A549 (cell line): ENCODE data around the gene KAT6B. TPM values are rescaled to one million over a fixed set of nuclear protein-coding genes. Genes with fewer than 3 reads are reported as not detected.

ENCODE experiments used
- ATAC-seq, 2 experiments: fragments of 200-7000 bp in 1 of 2; fragments of >200 bp in 1 of 2; cut with Nextera tagmentation in 1 of 2; cut with Tn5 transposase in 1 of 2; 3 replicates each; pipeline versions ENCODE4 v1.8.0 to v1.9.1; 2018 to 2020; ENCODE audit warnings: mild to moderate bottlenecking in 1 of 2, moderate library complexity in 1 of 2
- CTCF ChIA-PET: fragments of 300-600 bp; sonication (Branson Sonifier 250); formaldehyde crosslinking; extraction: SDS; loops from one replicate; lab custom pipeline; 2021; ENCODE audit warnings: antibody characterized with exemption, inconsistent platforms; lab: Yijun Ruan, JAX
- POLR2A ChIA-PET: fragments of 350-600 bp; formaldehyde crosslinking; extraction: SDS; loops from one replicate; lab custom pipeline; 2021; ENCODE audit warnings: antibody characterized with exemption, inconsistent platforms; lab: Yijun Ruan, JAX
- DNase-seq, 2 experiments: peaks; one replicate each; pipeline versions ENCODE4 v3.0.0 to v3.0.0-alpha.2; 2011 to 2016; ENCODE audit warnings: low read depth in 1 of 2, low spot score in 1 of 2
- FAIRE-seq: peaks from 2 replicates; lab custom pipeline; 2011; peaks lifted over from hg19 to GRCh38; lab: Jason Lieb, UNC
- H3K27ac ChIP-seq, 2 experiments: fragments of >200 bp; sonication (Bioruptor Twin); formaldehyde crosslinking; 3 replicates each; pipeline ENCODE4 v1.5.1; 2016 to 2017
- H3K4me1 ChIP-seq: fragments of >200 bp; sonication (Bioruptor Twin); formaldehyde crosslinking; 3 replicates; pipeline ENCODE4 v1.6.1; 2016
- H3K4me2 ChIP-seq: fragments of >200 bp; sonication (Bioruptor Twin); formaldehyde crosslinking; 3 replicates; pipeline ENCODE4 v1.6.1; 2016
- H3K4me3 ChIP-seq: fragments of >200 bp; sonication (Bioruptor Twin); formaldehyde crosslinking; 3 replicates; pipeline ENCODE4 v1.5.1; 2016
- H3K9me3 ChIP-seq: fragments of >200 bp; sonication (Bioruptor Twin); formaldehyde crosslinking; 3 replicates; pipeline ENCODE4 v1.6.1; 2016
- BCL3 ChIP-seq: fragments of >200 bp; sonication (Bioruptor Twin); formaldehyde crosslinking; IDR thresholded peaks from 3 replicates; pipeline ENCODE4 v1.6.1; 2016
- CBX2 ChIP-seq: fragments of 200-600 bp; sonication (generic); IDR thresholded peaks from 2 replicates; pipeline ENCODE4 v1.6.1; 2016; ENCODE audit warnings: low read depth, mild to moderate bottlenecking, borderline replicate concordance
- CTCF ChIP-seq: fragments of >200 bp; sonication (Bioruptor Twin); formaldehyde crosslinking; IDR thresholded peaks from 3 replicates; pipeline ENCODE4 v1.5.1; 2016
- ESRRA ChIP-seq: fragments of 150-350 bp; IDR thresholded peaks from 2 replicates; pipeline ENCODE4 v1.6.1; 2014; ENCODE audit warnings: mild to moderate bottlenecking, low read length, borderline replicate concordance
- FOSB ChIP-seq: fragments of 250-450 bp; sonication (Bioruptor Pico); IDR thresholded peaks from 2 replicates; pipeline ENCODE4 v1.5.0; 2020; ENCODE audit warnings: mild to moderate bottlenecking, moderate library complexity
- FOXS1 ChIP-seq: fragments of 250-450 bp; sonication (Bioruptor Pico); IDR thresholded peaks from 2 replicates; pipeline ENCODE4 v1.5.0; 2020; ENCODE audit warnings: mild to moderate bottlenecking, moderate library complexity
- HES2 ChIP-seq: fragments of >200 bp; sonication (Bioruptor Twin); formaldehyde crosslinking; IDR thresholded peaks from 2 replicates; pipeline ENCODE4 v1.6.1; 2016
- HOXA7 ChIP-seq: fragments of 250-450 bp; sonication (Bioruptor Pico); IDR thresholded peaks from 2 replicates; pipeline ENCODE4 v1.5.0; 2020; ENCODE audit warnings: mild to moderate bottlenecking, moderate library complexity
- HOXB5 ChIP-seq: fragments of 250-450 bp; sonication (Bioruptor Pico); IDR thresholded peaks from 2 replicates; pipeline ENCODE4 v1.5.0; 2020; ENCODE audit warnings: mild to moderate bottlenecking, moderate library complexity
- JUNB ChIP-seq: fragments of >200 bp; sonication (Bioruptor Twin); formaldehyde crosslinking; IDR thresholded peaks from 2 replicates; pipeline ENCODE4 v1.6.1; 2016
- KDM1A ChIP-seq: fragments of 200-600 bp; sonication (generic); IDR thresholded peaks from 2 replicates; pipeline ENCODE4 v1.6.1; 2016; ENCODE audit warnings: low read depth, mild to moderate bottlenecking
- KDM5A ChIP-seq: fragments of 200-600 bp; sonication (generic); IDR thresholded peaks from 2 replicates; pipeline ENCODE4 v1.6.1; 2016; ENCODE audit warnings: antibody characterized with exemption, mild to moderate bottlenecking
- MAX ChIP-seq: IDR thresholded peaks from 2 replicates; pipeline ENCODE4 v1.6.1; 2012
- MAZ ChIP-seq: fragments of 150-350 bp; IDR thresholded peaks from 2 replicates; pipeline ENCODE4 v1.6.1; 2014; ENCODE audit warnings: antibody characterized with exemption, low read depth, low read length, borderline replicate concordance
- PBX3 ChIP-seq: IDR thresholded peaks from 2 replicates; pipeline ENCODE4 v1.6.1; 2012
- PHF8 ChIP-seq: fragments of 200-600 bp; sonication (generic); IDR thresholded peaks from 2 replicates; pipeline ENCODE4 v1.6.1; 2016; ENCODE audit warnings: low read depth, mild to moderate bottlenecking, antibody characterized with exemption, moderate library complexity, borderline replicate concordance
- POLR2A ChIP-seq: IDR thresholded peaks from 2 replicates; pipeline ENCODE4 v1.6.1; 2012; ENCODE audit warnings: mild to moderate bottlenecking, low read length
- POLR2AphosphoS2 ChIP-seq: conservative IDR thresholded peaks from 2 replicates; pipeline ENCODE4 v1.6.1; 2012; ENCODE audit warnings: low read length, improper control_type of control experiment, inconsistent platforms
- RAD21 ChIP-seq, 2 experiments: fragments of >200 bp in 1 of 2; sonication (Bioruptor Twin) in 1 of 2; formaldehyde crosslinking in 1 of 2; IDR thresholded peaks in 1 of 2; conservative IDR thresholded peaks in 1 of 2; 2 replicates in 1 of 2; 3 replicates in 1 of 2; pipeline ENCODE4 v1.6.1; 2012 to 2018; ENCODE audit warnings: inconsistent platforms in 1 of 2
- RFX5 ChIP-seq: fragments of 450-650 bp; IDR thresholded peaks from 2 replicates; pipeline ENCODE4 v1.7.1; 2014; ENCODE audit warnings: antibody characterized with exemption, mild to moderate bottlenecking, moderate library complexity
- SREBF2 ChIP-seq: fragments of 450-650 bp; IDR thresholded peaks from 2 replicates; pipeline ENCODE4 v1.6.1; 2014; ENCODE audit warnings: mild to moderate bottlenecking, moderate library complexity
- ZC3H11A ChIP-seq: fragments of 450-650 bp; IDR thresholded peaks from 2 replicates; pipeline ENCODE4 v1.6.1; 2014; ENCODE audit warnings: antibody characterized with exemption, mild to moderate bottlenecking
- WGBS: methylation state at CpG from one replicate; pipeline ENCODE4 v1.1.6; 2017; ENCODE audit errors: missing lambda C conversion rate; 5-methylcytosine and 5-hydroxymethylcytosine counted together
- polyA plus RNA-seq, 4 experiments: library from polyadenylated mRNA; depleted of rRNA in 3 of 4; stranded (reverse); fragments of >200 nt; fragmentation: RNase III in 1 of 4; extraction: RNeasy Plus Mini Kit Qiagen cat#74134 plus additional on column Dnase treatment in 1 of 4; gene quantifications; 2 replicates in 3 of 4; 3 replicates in 1 of 4; pipeline ENCODE4 v1.2.3, GENCODE V29; 2011 to 2017
- TF ChIP-seq, protein P1 (sequence below): fragments of 250-450 bp; sonication (Bioruptor Pico); IDR thresholded peaks from 2 replicates; pipeline ENCODE4 v1.5.0; 2021; ENCODE audit warnings: mild to moderate bottlenecking, moderate library complexity, borderline replicate concordance
- TF ChIP-seq, protein P2 (sequence below): fragments of 200-600 bp; sonication (generic); IDR thresholded peaks from 2 replicates; pipeline ENCODE4 v1.6.1; 2016; ENCODE audit warnings: antibody characterized with exemption, mild to moderate bottlenecking, moderate library complexity

Gene KAT6B
- polyA plus RNA-seq, 2 of the 4 experiments (the other 2 are of a cell fraction): 5.6 to 5.7 TPM

GRCh38 chr10:75065076-75065475 lies 238.7 kb downstream of the KAT6B start:
- ATAC-seq (no peak), DNase-seq (no peak), FAIRE-seq (no peak)
- ChIA-PET POLR2A (no interaction called here), CTCF (interaction anchor here (0.9 kb wide), 1 partner anchor 171 kb away, joined by 3 read pairs; the partner anchor contains the start of gene COMTD1)
- Histone ChIP-seq H3K4me1 (no peaks in the 10 kb centered on the region), H3K4me2 (no peak overlapping the region), H3K4me3 (no peak overlapping the region), H3K27ac (no peak overlapping the region), H3K9me3 (no peaks in the 10 kb centered on the region)
- TF ChIP-seq HOXA7 (CRISPR knock-in tag): no peak
- no peak for TF ChIP-seq ZC3H11A
- no peak for TF ChIP-seq KDM1A
- TF ChIP-seq RFX5: no peak
- TF ChIP-seq HES2: no peak
- no peak for TF ChIP-seq PBX3
- WGBS: 91% methylated on average over 4 of the region's 4 CpGs

DNA sequence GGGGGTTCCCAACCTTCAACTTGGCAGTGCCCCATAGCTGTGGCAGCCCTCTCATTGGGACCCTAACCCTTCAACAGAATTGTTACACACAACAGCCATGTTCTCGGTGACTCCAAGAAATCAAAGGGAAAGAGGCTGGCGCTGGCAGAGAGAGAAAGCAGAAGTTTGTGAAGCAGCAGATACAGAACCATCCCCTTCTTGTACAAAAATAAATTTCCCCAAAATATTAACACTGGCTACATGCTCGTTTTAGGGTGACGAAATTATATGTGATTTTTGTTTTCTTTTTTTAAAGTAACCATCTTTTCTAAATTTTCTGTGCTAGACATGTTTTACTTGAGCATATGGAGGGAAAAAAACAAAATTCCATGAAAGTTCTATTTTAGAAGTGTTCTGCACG lies 239.9 kb downstream of the KAT6B start:
- no peak for FAIRE-seq
- H3K9me3 ChIP-seq: no peaks in the 10 kb centered on the region
- H3K27ac ChIP-seq: no peak overlapping the region
- no peak overlapping the region for H3K4me2 ChIP-seq
- CTCF ChIA-PET: interaction anchor here (0.9 to 2.2 kb wide), 2 partner anchors 170 to 822 kb away, joined by 3 to 5 read pairs; partner anchors contain the start of gene COMTD1
- DNase-seq: no peak
- no peak overlapping the region for H3K4me3 ChIP-seq
- TF ChIP-seq KDM5A (no peak), POLR2AphosphoS2 (no peak), FOSB (CRISPR knock-in tag) (no peak), JUNB (no peak), FOXS1 (no peak), MAX (no peak), CBX2 (no peak), CTCF (no peak), BCL3 (no peak), POLR2A (no peak), KDM1A (no peak), ESRRA (no peak), HOXB5 (CRISPR knock-in tag) (no peak), SREBF2 (no peak), RAD21 (conservative IDR thresholded peaks at IDR 0.05 in 1 of 2, IDR thresholded peaks at IDR 0.05 in 1 of 2) (no peak), MAZ (no peak), PHF8 (no peak)
- TF ChIP-seq, protein P1, sequence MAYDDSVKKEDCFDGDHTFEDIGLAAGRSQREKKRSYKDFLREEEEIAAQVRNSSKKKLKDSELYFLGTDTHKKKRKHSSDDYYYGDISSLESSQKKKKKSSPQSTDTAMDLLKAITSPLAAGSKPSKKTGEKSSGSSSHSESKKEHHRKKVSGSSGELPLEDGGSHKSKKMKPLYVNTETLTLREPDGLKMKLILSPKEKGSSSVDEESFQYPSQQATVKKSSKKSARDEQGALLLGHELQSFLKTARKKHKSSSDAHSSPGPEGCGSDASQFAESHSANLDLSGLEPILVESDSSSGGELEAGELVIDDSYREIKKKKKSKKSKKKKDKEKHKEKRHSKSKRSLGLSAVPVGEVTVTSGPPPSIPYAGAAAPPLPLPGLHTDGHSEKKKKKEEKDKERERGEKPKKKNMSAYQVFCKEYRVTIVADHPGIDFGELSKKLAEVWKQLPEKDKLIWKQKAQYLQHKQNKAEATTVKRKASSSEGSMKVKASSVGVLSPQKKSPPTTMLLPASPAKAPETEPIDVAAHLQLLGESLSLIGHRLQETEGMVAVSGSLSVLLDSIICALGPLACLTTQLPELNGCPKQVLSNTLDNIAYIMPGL (CRISPR knock-in tag): no peak
- TF ChIP-seq, protein P2, sequence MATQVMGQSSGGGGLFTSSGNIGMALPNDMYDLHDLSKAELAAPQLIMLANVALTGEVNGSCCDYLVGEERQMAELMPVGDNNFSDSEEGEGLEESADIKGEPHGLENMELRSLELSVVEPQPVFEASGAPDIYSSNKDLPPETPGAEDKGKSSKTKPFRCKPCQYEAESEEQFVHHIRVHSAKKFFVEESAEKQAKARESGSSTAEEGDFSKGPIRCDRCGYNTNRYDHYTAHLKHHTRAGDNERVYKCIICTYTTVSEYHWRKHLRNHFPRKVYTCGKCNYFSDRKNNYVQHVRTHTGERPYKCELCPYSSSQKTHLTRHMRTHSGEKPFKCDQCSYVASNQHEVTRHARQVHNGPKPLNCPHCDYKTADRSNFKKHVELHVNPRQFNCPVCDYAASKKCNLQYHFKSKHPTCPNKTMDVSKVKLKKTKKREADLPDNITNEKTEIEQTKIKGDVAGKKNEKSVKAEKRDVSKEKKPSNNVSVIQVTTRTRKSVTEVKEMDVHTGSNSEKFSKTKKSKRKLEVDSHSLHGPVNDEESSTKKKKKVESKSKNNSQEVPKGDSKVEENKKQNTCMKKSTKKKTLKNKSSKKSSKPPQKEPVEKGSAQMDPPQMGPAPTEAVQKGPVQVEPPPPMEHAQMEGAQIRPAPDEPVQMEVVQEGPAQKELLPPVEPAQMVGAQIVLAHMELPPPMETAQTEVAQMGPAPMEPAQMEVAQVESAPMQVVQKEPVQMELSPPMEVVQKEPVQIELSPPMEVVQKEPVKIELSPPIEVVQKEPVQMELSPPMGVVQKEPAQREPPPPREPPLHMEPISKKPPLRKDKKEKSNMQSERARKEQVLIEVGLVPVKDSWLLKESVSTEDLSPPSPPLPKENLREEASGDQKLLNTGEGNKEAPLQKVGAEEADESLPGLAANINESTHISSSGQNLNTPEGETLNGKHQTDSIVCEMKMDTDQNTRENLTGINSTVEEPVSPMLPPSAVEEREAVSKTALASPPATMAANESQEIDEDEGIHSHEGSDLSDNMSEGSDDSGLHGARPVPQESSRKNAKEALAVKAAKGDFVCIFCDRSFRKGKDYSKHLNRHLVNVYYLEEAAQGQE: no peak
- POLR2A ChIA-PET: no interaction called here
- ATAC-seq: no peak
- WGBS: 84% methylated on average over 5 of the region's 5 CpGs
- H3K4me1 ChIP-seq: no peaks in the 10 kb centered on the region
